IPS-20b (cell line): ENCODE measurements around the gene TRIML2.
"Not testable (repeated sequence)": the region's sequence is repeated elsewhere in the genome, so short reads cannot be mapped to it uniquely, and the experiment has no call there.

ENCODE experiments used
- H3K27ac ChIP-seq: one replicate; pipeline ENCODE4 v1.5.1; 2013; ENCODE audit warnings: low read length
- H3K27me3 ChIP-seq: 2 replicates; pipeline ENCODE4 v1.6.1; 2013; ENCODE audit warnings: mild to moderate bottlenecking, low read length, inconsistent platforms; ENCODE audit not compliant: insufficient read depth
- H3K36me3 ChIP-seq: 2 replicates; pipeline ENCODE4 v1.6.1; 2013; ENCODE audit warnings: low read depth, mild to moderate bottlenecking, inconsistent platforms, low read length, moderate library complexity; ENCODE audit not compliant: insufficient read depth
- H3K4me1 ChIP-seq: 2 replicates; pipeline ENCODE4 v1.6.1; 2013; ENCODE audit warnings: mild to moderate bottlenecking, control low read depth, inconsistent platforms, low read length, moderate library complexity; ENCODE audit not compliant: insufficient read depth
- H3K4me3 ChIP-seq: 2 replicates; pipeline ENCODE4 v1.5.1; 2013; ENCODE audit warnings: mild to moderate bottlenecking, low read length, inconsistent platforms
- H3K9ac ChIP-seq: 2 replicates; pipeline ENCODE4 v1.6.1; 2013; ENCODE audit warnings: low read depth, mild to moderate bottlenecking, inconsistent platforms, low read length, moderate library complexity
- H3K9me3 ChIP-seq: 2 replicates; pipeline ENCODE4 v1.6.1; 2013; ENCODE audit warnings: mild to moderate bottlenecking, low read depth, low read length, inconsistent platforms; ENCODE audit not compliant: insufficient read depth

Gene TRIML2

DNA sequence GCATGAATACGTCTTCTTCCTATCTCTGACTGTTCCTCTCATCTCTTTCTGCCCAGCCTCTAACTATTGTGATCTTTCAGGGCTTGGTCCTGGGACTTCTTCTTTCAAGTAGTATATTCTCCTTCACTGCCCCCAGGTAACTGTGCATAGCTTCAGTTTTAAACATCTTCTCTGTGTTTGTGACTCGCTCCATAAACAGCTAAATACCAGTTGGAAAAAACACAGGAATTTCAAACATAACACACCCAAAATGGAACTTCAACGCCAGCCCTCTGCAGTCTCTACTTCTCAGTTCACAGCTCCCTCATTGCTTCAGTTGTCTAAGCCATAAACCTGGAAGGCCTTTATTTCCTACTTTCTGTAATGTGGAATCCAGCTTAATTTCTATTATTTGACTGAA, 16.6 kb downstream of the TRIML2 start:
- Histone ChIP-seq H3K9ac (no peak overlapping the region), H3K36me3 (peaks cover 60% of the 10 kb centered on the region), H3K4me3 (no peak overlapping the region), H3K4me1 (no peaks in the 10 kb centered on the region), H3K9me3 (no peaks in the 10 kb centered on the region), H3K27me3 (no peaks in the 10 kb centered on the region), H3K27ac (no peak overlapping the region)

DNA sequence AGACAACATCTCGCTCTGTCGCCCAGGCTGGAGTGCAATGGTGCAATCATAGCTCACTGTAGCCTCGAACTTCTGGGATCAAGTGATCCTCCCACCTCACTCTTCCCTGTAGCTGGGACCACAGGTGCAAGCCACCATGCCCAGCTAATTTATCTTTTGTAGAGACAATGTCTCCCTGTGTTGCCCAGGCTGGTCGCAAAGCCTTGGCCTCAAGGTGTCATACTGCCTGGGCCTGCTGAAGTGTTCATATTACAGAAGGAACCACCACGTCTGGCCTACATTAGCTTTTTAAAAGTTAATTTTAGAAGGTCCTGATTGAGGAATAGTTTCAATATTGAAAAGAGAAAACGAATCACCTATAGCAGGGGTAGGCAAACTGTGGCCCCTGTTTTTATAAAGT, 22.5 kb downstream of the TRIML2 start:
- Histone ChIP-seq H3K9me3 (no peaks in the 10 kb centered on the region), H3K9ac (no peak overlapping the region), H3K4me1 (no peaks in the 10 kb centered on the region), H3K4me3 (no peak overlapping the region), H3K36me3 (peaks cover 21% of the 10 kb centered on the region), H3K27ac (no peak overlapping the region), H3K27me3 (no peaks in the 10 kb centered on the region)

DNA sequence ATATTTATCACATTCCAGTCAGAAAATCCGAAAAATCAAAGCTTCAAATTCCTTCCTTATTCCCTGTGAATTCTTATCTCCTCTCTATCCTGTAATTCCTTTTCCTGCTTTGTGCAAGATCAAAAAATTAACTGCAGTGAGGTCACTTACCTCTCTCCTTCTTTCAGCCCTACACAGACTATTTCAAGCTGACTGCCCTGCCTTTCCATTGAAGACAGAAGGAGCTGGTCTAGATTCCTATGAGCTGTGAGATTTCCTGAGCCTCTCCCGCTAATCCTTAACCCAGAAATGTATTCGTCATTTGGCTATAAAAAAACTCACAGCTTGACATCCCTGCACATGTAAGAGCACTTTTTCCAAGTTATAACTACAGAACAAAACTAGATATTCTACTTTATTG, 26.6 kb downstream of the TRIML2 start:
- Histone ChIP-seq H3K4me1 (0 out of 2 replicates have a peak, but pooled peaks cover 4% of the 10 kb centered on the region), H3K4me3 (no peak overlapping the region), H3K27ac (no peak overlapping the region), H3K9ac (no peak overlapping the region), H3K27me3 (no peaks in the 10 kb centered on the region), H3K9me3 (no peaks in the 10 kb centered on the region), H3K36me3 (no peaks in the 10 kb centered on the region; the same call in 1 of the 2 replicates)

DNA sequence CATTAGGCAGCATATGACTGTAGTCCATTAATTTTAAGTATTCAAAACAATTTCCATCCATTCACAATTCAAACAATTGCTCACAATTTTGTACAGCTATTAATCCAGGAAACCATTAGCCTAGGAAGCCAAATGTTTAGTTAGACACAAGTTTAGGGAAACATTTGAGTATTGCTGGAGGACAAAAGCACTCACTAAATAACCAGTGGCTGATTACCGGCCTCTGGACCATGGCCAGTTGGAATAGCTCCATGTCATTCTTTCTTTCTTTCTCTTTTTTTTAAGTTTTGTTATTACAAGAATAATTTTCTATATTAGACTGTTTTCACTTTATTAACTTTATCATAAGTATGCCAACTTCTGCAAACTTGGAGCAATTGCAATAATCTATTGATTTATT, 31.3 kb downstream of the TRIML2 start:
- H3K9me3 ChIP-seq: no peaks in the 10 kb centered on the region
- no peak overlapping the region for H3K27ac ChIP-seq
- no peaks in the 10 kb centered on the region for H3K27me3 ChIP-seq
- no peaks in the 10 kb centered on the region for H3K36me3 ChIP-seq
- H3K9ac ChIP-seq: no peak overlapping the region
- H3K4me3 ChIP-seq: no peak overlapping the region
- 0 out of 2 replicates have a peak, but pooled peaks cover 4% of the 10 kb centered on the region for H3K4me1 ChIP-seq

DNA sequence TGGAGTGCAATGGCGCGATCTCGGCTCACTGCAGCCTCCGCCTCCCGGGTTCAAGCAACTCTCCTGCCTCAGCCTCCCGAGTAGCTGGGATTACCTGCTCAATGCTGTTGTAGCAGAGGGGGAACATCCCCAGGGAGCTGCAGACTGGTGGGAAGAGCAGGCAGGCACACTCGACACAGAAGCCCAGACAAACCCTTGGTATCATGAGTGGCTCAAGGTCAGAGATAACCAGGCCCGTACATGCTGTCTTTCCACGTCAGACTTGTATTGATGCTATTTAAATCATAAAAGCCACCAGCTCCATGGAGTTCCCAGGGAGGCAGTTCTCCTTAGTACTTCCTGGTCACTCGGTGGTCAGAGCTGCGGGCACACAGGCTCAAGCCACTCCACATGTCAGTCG, 33.2 kb downstream of the TRIML2 start:
- no peaks in the 10 kb centered on the region for H3K36me3 ChIP-seq
- H3K27me3 ChIP-seq: no peaks in the 10 kb centered on the region
- H3K27ac ChIP-seq: no peak overlapping the region
- no peaks in the 10 kb centered on the region for H3K9me3 ChIP-seq
- H3K4me1 ChIP-seq: 0 out of 2 replicates have a peak, but pooled peaks cover under 1% of the 10 kb centered on the region
- no peak overlapping the region for H3K9ac ChIP-seq
- H3K4me3 ChIP-seq: no peak overlapping the region

DNA sequence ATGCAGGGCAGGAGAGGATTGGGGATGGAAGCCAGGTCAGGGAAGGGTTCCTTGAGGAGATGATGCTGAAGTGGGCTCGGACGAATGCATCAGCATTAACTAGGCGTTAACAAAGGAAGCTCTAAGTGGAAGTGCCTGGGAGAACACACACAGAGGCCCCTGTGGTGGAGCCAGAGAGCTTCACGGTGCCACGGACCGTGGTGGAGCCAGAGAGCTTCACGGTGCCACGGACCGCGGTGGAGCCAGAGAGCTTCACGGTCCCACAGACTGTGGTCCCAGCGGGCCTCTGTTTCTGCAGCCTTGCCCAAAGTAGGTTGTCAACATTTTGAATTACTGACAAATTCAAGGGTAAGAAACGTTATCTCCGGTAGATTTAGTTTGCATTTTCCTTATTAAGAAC, 48.3 kb downstream of the TRIML2 start:
- Histone ChIP-seq H3K27ac (no peak overlapping the region), H3K9ac (no peak overlapping the region), H3K36me3 (no peaks in the 10 kb centered on the region), H3K4me3 (no peak overlapping the region), H3K9me3 (no peaks in the 10 kb centered on the region), H3K4me1 (no peaks in the 10 kb centered on the region), H3K27me3 (no peaks in the 10 kb centered on the region)

DNA sequence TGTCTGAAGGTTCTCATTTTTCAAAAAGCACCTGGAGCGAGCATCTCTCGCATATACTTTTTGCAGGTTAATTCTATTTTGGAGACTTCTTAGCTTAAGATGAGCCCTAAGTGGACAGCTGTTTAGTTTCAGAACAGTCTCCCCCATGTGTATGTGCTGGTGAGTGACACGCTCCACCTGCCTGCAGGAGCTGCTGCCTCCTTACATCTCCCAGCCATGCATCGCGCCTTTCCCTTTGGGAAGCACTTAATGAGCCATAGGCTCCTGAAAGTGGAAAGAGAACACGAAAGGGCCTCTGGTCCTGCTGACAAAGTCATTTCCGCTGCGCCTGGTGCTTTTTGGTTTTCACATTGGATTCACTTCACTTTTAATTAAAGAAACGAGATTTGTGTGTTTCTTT, 56.1 kb downstream of the TRIML2 start:
- no peak overlapping the region for H3K4me3 ChIP-seq
- no peaks in the 10 kb centered on the region for H3K9me3 ChIP-seq
- H3K36me3 ChIP-seq: no peaks in the 10 kb centered on the region
- no peak overlapping the region for H3K9ac ChIP-seq
- H3K27ac ChIP-seq: no peak overlapping the region
- no peaks in the 10 kb centered on the region for H3K27me3 ChIP-seq
- H3K4me1 ChIP-seq: no peaks in the 10 kb centered on the region

DNA sequence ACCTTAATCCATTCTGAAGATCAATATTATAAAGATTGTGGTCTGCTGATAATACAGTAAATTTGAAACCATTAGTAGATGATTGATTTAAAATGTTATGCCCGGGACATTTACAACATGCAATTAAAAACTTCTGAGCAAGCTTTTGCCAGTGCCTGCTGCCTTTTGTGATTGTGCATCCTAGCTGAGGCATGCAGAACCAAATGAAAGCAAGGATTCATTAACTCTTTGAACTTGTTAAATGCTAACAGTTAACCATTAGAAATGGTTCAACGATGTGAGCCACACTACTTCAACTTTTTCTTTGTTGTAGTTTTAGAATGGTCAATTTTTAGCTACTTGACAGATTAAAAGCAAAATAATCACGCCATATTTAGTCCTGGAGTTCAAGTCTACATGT, 62.7 kb downstream of the TRIML2 start:
- H3K4me1 ChIP-seq: peaks cover 3% of the 10 kb centered on the region; the same call in 1 of the 2 replicates

DNA sequence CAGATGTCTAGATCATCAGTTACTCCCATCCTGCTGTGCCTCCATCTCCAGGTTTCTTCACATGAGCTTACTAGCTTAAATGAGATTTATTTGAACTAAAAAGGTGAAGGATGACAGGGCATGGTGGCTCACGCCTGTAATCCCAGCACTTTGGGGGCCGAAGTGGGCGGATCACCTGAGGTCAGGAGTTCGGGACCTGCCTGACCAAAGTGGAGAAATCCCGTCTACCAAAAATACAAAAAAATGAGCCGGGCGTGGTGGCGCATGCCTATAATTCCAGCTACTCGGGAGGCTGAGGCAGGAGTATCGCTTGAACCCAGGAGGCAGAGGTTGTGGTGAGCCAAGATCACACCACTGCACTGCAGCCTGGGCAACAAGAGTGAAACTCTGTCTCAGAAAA, 63.9 kb downstream of the TRIML2 start:
- not testable (repeated sequence) for H3K27ac ChIP-seq, H3K27me3 ChIP-seq, H3K4me1 ChIP-seq, H3K36me3 ChIP-seq, H3K4me3 ChIP-seq, H3K9me3 ChIP-seq, H3K9ac ChIP-seq

More for the DNA sequence above, 62.7 kb downstream of the TRIML2 start:
- H3K9me3 ChIP-seq: no peaks in the 10 kb centered on the region
- H3K9ac ChIP-seq: no peak overlapping the region
- H3K4me3 ChIP-seq: no peak overlapping the region
- H3K27ac ChIP-seq: no peak overlapping the region
- no peaks in the 10 kb centered on the region for H3K36me3 ChIP-seq
- no peaks in the 10 kb centered on the region for H3K27me3 ChIP-seq

DNA sequence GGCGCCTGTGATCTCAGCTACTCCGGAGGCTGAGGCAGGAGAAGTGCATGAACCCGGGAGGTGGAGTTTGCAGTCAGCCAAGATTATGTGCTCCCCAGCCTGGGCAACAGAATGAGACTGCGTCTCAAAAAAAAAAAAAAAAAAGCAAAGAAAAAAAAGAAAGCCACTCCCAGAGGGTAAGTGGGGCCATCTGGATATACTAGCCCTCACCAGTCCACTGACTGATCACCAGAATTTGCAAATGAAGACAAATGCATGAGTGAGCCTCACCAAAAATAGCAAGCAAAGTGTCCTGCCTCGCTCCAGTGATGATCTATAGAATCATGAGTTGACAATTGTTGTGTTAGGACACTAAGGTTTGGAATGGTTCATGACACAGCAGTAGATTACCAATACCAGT, 66.2 kb downstream of the TRIML2 start:
- no peaks in the 10 kb centered on the region for H3K36me3 ChIP-seq
- no peak overlapping the region for H3K9ac ChIP-seq
- no peaks in the 10 kb centered on the region for H3K27me3 ChIP-seq
- H3K4me3 ChIP-seq: no peak overlapping the region
- no peaks in the 10 kb centered on the region for H3K9me3 ChIP-seq
- no peak overlapping the region for H3K27ac ChIP-seq
- peaks cover 3% of the 10 kb centered on the region; the same call in 1 of the 2 replicates for H3K4me1 ChIP-seq

DNA sequence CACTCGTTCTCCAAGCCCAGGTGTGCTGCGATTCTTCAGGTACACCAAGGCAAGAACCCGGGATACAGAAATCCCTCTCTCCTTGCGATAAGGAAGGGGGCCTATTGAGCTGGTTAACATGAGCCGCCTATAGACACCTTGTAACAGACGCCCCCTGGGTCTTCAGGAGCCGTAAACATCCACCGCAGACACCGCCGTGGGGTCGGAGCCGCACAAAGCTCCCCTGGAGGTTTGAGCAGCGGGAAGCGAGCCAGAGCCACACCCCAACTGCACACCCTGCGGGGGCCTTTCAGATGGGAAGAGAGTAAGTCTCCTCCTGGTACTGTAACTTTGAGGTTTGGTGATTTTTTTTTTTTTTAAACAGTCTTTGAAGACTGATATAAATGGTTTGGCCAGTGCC, 67.2 kb downstream of the TRIML2 start:
- peaks cover 3% of the 10 kb centered on the region; the same call in 1 of the 2 replicates for H3K4me1 ChIP-seq
- no peaks in the 10 kb centered on the region for H3K27me3 ChIP-seq
- H3K9me3 ChIP-seq: no peaks in the 10 kb centered on the region
- no peak overlapping the region for H3K27ac ChIP-seq
- H3K36me3 ChIP-seq: no peaks in the 10 kb centered on the region
- H3K4me3 ChIP-seq: no peak overlapping the region
- no peak overlapping the region for H3K9ac ChIP-seq

DNA sequence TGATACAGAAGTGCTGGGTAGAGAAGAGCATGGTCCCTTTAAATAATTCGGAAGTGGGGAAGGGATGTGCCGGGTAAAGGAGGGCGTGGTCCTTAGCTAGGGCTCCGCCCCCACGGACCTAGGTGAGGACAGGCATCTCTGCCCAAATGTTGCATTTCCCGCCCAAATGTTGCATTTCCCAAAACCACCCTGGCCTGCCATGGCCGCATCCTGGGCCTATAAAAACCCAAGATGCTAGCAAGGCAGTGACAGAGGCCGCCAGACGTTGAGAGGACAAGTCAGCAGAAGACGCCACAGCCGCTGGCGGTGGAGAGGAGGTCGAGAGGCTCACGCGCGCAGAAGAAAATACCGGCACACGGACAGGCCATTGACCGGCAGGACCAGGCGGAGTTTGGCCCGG, 67.7 kb downstream of the TRIML2 start:
- Histone ChIP-seq H3K27ac (no peak overlapping the region), H3K4me3 (no peak overlapping the region), H3K9me3 (no peaks in the 10 kb centered on the region), H3K36me3 (no peaks in the 10 kb centered on the region), H3K27me3 (no peaks in the 10 kb centered on the region), H3K9ac (no peak overlapping the region), H3K4me1 (peaks cover 3% of the 10 kb centered on the region; the same call in 1 of the 2 replicates)
